ENCODE results near the gene NOS3.
A peak's percentile ranks its signal among the peaks of the same experiment; 100 is the strongest.
"Not testable (repeated sequence)": the region's sequence is repeated elsewhere in the genome, so short reads cannot be mapped to it uniquely, and the experiment has no call there.

Gene NOS3

DNA sequence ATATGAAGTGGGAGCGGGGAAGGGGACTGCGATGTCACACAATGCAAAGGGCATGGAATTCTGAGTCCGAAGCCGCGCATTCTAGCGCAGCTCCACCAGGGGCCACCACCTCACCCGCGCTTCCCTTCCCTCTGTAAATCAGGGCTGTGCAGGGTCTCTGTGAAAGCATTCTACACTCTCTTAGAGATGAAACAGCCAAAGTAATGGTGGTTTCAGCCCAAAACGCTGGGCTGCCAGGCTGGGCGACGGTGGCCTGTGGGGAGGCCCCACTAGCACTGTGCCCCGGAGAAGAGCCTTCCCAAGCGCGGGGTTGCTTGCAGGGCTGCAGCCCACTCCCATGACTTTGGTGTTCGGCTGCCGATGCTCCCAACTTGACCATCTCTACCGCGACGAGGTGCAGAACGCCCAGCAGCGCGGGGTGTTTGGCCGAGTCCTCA is 22.1 kb downstream of the NOS3 start:
- H3K27ac ChIP-seq, result no peak overlapping the region
- DNase-seq (ENCODE audit: low read depth, low spot score), result no peak

DNA sequence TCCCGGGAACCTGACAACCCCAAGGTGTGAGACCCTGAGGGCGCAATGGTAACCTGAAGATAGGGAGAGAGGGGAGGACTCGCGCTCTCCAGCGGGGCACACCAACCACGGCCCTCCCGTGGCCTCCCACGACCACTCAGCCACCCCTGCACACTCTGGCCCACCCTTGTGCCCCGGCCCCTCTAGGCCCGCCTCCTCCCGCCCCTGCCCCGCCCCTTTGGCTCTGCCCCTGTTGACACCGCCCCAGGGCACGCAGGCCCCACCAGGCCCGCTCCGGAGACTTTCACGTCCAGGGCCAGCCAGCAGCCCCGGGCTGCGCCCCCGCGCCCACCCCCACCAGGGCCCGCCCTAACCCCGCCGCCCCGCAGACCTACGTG is 22.5 kb downstream of the NOS3 start:
- DNase-seq (ENCODE audit: low read depth, low spot score), result no peak
- no peak overlapping the region for H3K27ac ChIP-seq

DNA sequence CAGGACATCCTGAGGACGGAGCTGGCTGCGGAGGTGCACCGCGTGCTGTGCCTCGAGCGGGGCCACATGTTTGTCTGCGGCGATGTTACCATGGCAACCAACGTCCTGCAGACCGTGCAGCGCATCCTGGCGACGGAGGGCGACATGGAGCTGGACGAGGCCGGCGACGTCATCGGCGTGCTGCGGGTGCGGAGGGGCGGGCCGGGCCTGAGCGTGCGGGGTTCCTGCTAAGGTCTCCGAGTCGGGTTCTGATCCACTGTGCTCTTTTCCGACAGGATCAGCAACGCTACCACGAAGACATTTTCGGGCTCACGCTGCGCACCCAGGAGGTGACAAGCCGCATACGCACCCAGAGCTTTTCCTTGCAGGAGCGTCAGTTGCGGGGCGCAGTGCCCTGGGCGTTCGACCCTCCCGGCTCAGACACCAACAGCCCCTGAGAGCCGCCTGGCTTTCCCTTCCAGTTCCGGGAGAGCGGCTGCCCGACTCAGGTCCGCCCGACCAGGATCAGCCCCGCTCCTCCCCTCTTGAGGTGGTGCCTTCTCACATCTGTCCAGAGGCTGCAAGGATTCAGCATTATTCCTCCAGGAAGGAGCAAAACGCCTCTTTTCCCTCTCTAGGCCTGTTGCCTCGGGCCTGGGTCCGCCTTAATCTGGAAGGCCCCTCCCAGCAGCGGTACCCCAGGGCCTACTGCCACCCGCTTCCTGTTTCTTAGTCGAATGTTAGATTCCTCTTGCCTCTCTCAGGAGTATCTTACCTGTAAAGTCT is 23.1 kb downstream of the NOS3 start:
- H3K27ac ChIP-seq, result no peak overlapping the region
- DNase-seq (ENCODE audit: low read depth, low spot score), result no peak

DNA sequence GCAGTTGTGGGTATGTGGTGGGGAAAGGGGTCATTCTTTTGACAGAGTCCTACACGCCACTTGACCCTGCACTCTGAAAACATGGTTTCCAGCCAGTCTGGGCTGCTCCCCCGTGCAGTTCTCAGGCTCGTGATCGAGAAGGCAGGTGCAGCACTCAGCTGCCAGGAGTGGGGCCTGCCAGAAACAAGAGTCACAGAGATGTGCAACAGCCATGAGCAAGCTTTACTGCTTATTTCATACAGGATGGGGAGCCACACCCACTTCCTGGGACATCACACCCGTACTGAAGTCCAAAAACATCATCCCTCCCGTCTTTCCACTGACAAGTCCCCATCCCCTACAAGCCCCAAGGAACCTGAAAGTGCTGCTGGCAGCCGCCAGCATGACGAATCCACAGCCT is 24.1 kb downstream of the NOS3 start:
- no peak for DNase-seq (ENCODE audit: low read depth, low spot score)
- H3K27ac ChIP-seq, result no peak overlapping the region

DNA sequence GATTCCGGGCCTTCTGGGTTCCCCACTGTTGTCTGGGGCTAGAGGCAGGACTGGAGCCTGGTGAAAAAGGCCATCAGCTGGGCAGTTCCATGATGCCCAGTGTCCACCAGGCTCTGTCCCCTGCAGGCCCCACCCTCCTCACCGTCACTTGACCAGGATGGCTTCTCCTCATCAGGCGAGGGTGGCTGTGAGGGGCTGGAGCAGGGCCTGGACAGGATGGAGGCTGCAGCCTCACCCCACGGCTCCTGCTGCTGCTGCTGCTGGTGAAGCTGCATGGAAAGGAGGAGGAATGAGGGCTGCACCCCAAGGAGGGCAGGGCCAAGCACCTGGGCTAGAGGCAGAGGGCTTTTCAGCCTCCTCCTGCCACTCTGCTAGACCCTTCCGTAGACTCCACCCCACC is 25.1 kb downstream of the NOS3 start:
- no peak overlapping the region for H3K27ac ChIP-seq
- DNase-seq (ENCODE audit: low read depth, low spot score), result no peak

DNA sequence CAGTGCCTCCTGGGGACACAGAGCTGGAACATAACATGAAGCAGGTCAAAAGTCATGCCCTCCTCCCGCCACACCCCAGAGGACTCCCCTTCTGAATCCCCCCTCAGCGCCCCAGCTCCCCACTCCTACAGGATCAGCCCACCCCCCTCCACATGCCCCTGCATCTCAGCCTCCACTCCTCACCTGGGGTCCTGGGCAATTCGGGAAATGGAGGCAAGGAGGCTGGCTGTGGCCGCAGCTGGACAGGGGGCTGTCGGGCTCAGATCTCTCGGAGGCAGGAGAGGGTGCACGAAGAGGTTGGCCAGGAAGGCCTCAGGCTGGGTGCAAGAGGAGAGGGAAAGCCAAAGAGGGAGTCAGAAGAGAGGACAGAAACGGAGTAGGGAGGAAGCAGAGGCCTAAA is 25.7 kb downstream of the NOS3 start:
- DNase-seq (ENCODE audit: low read depth, low spot score), result no peak

DNA sequence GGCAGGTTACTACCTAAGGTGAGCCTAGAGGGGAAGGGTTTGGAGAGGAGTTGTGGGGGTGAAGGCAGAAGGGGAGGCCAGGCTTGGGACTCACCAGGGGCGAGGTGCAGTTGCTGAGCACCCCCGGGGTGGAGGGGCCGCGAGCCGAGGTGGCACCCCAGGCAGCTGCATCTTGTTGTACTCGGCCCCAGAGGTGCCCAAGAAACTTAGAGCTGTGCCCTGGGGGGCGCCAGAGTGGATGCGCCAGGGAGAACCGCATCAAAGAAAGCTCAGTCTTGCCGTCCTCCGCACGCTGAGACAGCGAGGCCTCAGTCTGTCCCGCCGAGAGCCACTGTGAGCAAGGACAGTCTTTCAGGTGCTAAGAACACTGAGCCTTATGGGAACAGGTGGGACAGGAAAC is 26.1 kb downstream of the NOS3 start:
- H3K27ac ChIP-seq, result no peak overlapping the region
- no peak for DNase-seq (ENCODE audit: low read depth, low spot score)

More for the DNA sequence above, 25.7 kb downstream of the NOS3 start:
- no peak overlapping the region for H3K27ac ChIP-seq

DNA sequence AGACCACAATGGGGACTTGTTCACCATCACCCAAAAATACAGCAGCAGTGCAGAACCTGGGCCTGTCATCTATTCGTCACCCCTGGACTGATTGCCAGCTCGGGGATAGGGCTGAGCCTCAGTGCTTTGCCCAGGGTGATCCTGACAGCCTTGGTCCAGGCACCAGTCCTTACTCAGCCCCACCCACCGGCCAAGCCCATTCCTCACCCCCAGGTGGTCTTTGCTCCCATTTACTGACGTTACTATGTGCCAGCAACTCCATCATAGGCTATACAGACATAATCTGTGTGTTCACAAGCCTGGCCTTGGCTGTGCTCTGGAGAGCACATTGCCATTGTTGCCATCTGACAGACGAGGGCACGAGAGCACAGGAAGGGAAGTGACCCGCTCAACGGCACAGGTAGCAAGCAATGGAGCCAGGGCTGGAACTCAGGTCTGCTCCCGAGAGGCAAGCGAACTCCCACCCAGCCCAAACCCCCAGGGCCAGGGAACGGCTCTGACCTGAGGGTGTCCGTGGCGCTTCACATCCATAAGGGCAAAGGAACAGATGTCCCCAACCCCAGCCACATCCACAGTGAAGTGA is 26.6 kb downstream of the NOS3 start:
- no peak overlapping the region for H3K27ac ChIP-seq
- no peak for DNase-seq (ENCODE audit: low read depth, low spot score)

DNA sequence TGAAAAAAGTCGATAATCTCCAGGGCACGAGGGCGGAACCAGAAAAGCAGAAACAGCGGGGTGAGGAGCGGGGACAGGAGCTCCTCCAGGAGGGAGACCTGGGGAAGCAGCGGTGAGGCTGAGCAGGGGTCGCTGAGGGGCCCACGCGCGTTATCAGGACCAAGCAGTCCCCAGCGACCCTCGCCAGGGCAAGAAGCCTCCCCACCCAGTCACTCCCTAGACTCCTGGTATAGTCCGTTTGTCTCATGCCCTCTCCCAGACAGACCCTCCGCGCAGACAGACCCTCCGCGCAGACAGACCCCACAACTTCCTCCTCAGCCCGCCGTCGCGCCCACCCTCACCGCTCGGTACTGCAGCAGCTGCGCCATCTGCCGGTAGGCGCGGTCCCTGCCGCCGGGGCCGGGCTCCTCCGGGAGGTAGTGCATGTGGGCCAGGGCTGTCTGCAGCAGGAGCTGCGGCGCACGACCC is 27.2 kb downstream of the NOS3 start:
- no peak for DNase-seq (ENCODE audit: low read depth, low spot score)
- no peak overlapping the region for H3K27ac ChIP-seq

DNA sequence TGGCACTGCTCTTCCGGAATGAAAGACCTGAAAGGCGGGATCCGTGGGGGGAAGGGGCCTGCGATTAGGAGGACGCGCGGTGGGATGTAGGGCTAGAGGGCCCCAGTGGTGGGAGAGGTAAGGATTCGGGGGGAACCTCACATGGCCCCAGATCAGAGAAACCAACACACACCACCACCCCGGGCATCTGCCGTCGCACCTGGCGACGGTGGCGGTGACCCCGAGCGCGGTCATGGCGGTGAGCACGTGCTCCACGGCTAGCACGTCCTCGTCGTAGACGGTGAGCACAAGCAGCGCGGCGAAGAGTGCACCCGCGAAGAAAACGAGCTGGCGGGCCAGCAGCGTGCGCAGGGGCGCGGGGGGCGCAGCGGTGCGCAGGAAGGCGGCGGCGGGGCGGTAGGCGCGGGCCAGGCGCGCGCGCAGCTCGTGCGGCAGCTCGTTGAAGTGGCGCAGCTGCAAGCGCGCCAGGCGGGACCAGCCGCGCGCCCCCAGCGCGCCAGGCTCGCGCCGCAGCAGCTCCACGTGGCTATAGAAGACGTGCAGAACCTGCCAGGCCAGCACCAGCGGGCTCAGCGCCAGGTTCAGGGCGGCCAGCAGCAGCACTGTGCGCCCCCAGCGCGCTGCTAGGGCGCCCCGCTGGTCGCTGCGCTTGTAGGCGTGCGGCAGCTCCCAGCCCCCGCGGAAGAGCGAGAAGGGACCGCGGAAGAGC is 27.8 kb downstream of the NOS3 start:
- H3K27ac ChIP-seq, result no peak overlapping the region
- no peak for DNase-seq (ENCODE audit: low read depth, low spot score)

DNA sequence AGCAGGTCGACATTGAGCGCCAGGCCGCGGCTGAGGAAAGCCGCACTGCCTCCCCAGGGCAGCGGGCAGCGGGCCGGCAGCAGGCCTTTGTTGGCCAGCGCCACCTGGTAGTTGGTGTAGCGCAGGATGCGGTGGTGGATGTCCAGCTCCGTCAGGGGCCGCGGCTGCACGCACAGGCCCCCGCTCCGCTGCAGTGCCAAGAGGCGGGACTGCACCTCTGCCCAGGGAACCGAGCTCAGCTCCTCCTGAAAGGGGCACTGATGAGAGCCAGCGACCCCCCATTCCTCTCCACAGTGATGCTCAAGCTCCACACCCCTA is 28.3 kb downstream of the NOS3 start:
- no peak for DNase-seq (ENCODE audit: low read depth, low spot score)
- H3K27ac ChIP-seq, result no peak overlapping the region

DNA sequence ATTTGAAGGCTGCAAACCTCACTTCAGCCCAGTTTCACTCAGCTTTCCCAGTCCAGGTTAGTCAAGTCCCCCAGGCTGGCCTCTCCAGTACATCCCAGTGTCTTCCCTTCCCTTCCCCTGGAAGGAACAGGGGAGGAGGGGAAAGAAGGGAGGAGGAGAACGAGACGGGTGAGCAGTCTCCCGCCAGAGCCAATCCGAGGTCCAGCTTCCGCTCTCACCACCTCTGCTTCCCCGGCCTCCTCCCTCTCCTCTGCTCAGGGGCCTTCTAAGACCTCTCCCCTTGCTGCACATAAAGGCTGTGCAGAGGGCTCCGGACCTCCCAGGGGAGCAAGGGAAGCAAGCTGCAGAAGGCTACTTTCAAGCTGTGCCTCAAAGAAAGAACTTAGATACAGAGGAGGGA is 29.4 kb downstream of the NOS3 start:
- no peak for DNase-seq (ENCODE audit: low read depth, low spot score)
- no peak overlapping the region for H3K27ac ChIP-seq

DNA sequence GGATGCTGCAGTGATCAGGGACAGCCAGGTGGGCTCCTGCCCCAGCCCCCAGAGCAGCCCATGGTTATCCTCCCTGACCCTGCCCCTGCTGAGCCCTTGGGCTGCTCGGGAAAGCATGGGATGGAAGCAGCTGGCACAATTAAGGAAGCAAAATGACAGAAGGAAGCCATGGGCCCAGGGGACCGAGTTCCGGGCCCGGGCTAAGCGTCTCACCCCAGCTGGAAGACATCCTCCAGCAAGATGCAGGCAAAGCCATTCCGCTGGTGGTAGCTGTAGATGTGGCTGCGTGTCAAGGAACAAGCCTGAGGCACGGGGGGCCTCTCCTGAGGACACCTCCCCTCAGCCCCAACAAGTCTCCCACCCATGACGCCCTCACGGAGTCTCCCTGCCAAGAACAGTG is 32.4 kb downstream of the NOS3 start:
- H3K27ac ChIP-seq, result no peak overlapping the region
- no peak for DNase-seq (ENCODE audit: low read depth, low spot score)

DNA sequence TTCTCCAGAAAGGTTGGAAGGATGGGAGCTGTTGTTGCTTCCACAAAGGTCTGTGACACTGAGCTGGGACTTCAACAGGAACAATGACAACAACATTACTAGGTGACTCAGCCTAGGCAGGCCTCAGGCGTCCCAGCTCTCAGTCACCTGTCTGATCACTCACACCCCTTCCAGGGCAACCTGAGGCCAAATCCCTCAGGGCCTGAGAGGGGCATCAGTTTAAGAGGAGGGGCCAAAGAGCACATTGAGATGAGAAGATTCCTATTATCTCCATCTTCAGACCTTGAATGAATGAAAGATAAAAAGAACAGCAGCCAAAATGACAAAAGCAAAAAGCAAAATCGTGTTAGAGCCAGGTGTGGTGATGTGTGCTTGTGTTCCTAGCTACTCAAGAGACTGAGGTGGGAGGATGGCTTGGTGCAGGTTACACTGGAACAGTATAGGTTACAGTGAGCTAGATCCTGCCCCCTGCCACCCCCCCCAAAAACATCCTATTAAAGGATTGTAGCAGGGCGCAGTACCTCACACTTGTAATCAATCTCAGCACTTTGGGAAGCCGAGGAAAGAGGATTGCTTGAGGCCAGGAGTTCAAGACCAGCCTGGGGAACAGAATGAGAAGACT is 33.7 kb downstream of the NOS3 start, which contains the start of gene ATG9B:
Gene ATG9B (minus strand): TSS at position 60 of the 622 bp plus-strand sequence. CDS start 71 bp downstream, outside the sequence.
- DNase-seq (ENCODE audit: low read depth, low spot score), result no peak
- H3K27ac ChIP-seq, result peak within 1 kb of the TSS; percentile 75

DNA sequence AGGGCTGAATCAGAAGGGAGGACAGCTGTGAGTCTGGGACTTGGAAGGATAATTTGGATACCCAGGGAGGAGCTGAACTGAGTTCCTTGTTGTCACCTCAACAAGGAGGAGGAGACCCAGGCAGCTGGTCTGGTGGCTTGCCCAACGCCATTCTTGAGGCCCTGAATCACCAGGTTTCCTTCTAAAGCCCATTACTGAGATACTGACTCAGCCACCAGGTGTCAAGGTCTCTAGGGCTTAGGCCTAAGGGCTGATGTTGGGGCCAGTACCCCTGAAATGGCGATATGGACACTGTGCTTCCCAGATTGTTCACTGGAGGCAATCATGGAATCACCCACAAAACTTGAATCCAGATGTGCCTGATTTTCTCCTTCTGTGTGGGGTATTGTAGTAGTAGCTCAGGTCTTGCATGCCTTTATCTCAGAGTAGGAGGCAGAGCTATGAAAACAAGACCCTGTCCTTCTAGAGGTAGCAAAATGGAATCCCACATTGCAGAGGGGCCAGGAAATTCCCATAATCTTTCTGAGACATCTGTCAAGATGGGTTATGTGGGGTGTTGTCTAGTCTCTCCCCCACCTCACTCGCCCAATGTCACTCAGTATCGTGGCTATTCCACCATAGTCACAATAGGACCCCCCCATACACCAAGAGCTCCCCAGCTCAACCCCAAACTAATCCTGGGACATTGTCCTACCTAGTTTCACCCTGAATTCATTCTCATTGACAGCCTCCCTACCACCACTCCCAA is 35.3 kb downstream of the NOS3 start:
- peak overlapping the region; percentile 75 for H3K27ac ChIP-seq
- peak; percentile 69 for DNase-seq (ENCODE audit: low read depth, low spot score)

DNA sequence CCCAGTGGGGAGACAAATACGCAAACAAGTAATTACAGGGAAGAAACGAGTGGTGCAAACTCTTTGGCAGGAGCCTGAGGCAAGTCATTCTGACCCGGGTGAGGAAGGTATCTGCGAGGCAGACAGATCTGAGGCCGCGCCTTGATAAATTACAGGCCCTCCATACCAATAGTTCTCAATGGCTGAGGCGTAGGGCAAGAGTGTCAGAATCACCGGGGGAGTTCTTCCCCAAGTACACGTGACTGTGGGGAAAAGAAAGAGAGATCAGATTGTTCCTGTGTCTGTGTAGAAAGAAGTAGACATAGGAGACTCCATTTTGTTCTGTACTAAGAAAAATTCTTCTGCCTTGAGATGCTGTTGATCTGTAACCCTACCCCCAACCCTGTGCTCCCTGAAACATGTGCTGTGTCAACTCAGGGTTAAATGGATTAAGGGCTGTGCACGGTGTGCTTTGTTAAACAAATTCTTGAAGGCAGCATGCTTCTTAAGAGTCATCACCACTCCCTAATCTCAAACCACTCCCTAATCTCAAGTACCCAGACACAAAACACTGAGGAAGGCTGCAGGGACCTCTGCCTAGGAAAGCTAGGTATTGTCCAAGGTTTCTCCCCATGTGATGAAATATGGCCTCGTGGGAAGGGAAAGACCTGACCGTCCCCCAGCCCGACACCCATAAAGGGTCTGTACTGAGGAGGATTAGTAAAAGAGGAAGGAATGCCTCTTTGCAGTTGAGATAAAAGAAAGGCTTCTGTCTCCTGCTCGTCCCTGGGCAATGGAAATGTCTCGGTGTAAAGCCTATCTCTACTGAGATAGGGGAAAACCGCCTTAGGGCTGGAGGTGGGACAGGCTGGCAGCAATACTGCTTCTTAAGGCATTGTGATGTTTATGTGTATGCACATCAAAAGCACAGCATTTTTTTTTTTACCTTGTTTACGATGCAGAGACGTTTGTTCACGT is 36.2 kb downstream of the NOS3 start:
- DNase-seq (ENCODE audit: low read depth, low spot score), result not testable (repeated sequence)
- H3K27ac ChIP-seq, result peak overlapping the region; percentile 75

DNA sequence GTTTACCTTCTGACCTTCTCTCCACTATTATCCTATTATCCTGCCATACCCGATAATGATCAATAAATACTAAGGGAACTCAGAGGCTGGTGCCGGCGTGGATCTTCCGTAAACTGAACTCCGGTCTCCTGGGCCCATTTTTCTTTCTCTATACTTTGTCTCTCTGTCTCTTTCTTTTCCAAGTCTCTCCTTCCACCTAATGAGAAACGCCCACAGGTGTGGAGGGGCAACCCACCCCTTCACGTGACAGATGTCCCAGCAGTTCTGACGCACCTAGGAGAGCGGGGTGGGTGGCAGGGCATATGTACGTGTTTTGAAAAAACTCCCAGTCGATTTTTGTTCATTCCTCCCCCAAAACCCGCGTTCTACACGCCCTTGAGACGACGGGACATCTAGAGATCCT is 36.9 kb downstream of the NOS3 start:
- peak overlapping the region; percentile 75 for H3K27ac ChIP-seq
- DNase-seq (ENCODE audit: low read depth, low spot score), result not testable (repeated sequence)

DNA sequence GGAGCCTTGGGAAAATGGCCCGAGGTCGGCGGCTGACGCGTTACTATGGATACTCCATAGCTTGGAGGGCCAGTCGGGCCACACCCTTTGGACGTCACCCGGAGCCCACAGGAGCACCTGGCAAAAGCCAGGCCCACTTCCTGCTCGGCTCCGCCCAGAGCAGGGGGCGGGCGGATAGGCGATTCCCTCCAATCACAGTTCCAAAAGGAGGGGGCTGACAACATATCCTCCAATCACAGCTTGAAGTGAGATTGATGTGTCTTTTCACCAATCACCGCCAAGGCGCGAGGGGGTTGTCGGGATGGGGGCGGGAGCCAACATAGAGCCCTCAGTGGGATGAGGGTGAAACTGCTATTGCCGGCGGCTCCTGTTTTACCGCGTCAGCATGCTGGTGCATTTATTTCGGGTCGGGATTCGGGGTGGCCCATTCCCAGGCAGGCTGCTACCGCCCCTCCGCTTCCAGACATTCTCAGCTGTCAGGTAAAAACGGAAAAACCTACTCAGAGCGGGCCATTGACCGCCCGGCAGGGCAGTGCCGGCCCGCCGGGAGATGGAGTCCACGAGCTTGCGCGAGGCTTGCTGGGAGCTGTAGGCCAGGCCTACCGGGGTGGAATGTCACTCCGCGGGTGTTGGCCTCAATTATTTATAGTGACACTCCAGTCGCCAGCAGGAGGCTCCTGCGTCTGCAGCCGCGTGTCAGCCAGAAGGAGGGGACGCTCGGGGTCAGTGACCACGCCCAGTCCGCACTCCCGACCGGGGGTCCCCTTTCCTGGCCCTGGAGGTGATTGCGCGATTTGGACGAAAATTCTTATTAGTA is 37.5 kb downstream of the NOS3 start, which contains the start of gene ABCB8:
Gene ABCB8 (plus strand): TSS at position 320 of the 817 bp plus-strand sequence. CDS start 66 bp downstream, at position 386.
- H3K27ac ChIP-seq, result peak within 1 kb of the TSS; percentile 75
- peak; percentile 95 for DNase-seq (ENCODE audit: low read depth, low spot score)

Data from epithelial cell of prostate (primary cell).